AG04450 (cell line): ENCODE results near the gene EEPD1. TPM values are rescaled to one million over a fixed set of nuclear protein-coding genes. Genes with fewer than 3 reads are reported as not detected.

Experiments used
- CTCF ChIA-PET: fragments of 300-600, 350-600 bp; formaldehyde crosslinking; extraction: SDS; loops from one replicate; lab custom pipeline; 2022; ENCODE audit warnings: antibody characterized with exemption, inconsistent platforms; lab: Charles Lee
- POLR2A ChIA-PET: fragments of 350-600 bp; formaldehyde crosslinking; extraction: SDS; loops from one replicate; lab custom pipeline; 2021; ENCODE audit warnings: antibody characterized with exemption, inconsistent platforms; lab: Yijun Ruan, JAX
- DNase-seq: peaks from one replicate; pipeline ENCODE4 v3.0.0-alpha.2; 2011; ENCODE audit warnings: low read depth, low spot score
- H3K27ac ChIP-seq: one replicate; pipeline ENCODE4 v1.5.1; 2012; ENCODE audit warnings: low read depth, low read length, control low read depth
- H3K27me3 ChIP-seq: one replicate; pipeline ENCODE4 v1.6.0; 2012; ENCODE audit warnings: low read length; ENCODE audit not compliant: control insufficient read depth, insufficient read depth
- H3K4me3 ChIP-seq: 2 replicates; pipeline ENCODE4 v1.5.1; 2011; ENCODE audit warnings: mild to moderate bottlenecking, low read depth, low read length, control low read depth
- H3K9me3 ChIP-seq: 2 replicates; pipeline ENCODE4 v1.5.1; 2012; ENCODE audit warnings: low read length; ENCODE audit not compliant: control insufficient read depth, insufficient read depth
- polyA plus RNA-seq: library from polyadenylated mRNA; depleted of rRNA; stranded (reverse); fragments of >200 nt; gene quantifications from 2 replicates; pipeline ENCODE4 v1.2.3, GENCODE V29; 2011
- TF ChIP-seq, protein P1 (sequence below): IDR thresholded peaks from 2 replicates; pipeline ENCODE4 v1.5.1; 2011; ENCODE audit warnings: low read depth, low read length, control low read depth, inconsistent platforms

The EEPD1 gene
- polyA plus RNA-seq, 1 experiment, result 21.1 TPM

DNA sequence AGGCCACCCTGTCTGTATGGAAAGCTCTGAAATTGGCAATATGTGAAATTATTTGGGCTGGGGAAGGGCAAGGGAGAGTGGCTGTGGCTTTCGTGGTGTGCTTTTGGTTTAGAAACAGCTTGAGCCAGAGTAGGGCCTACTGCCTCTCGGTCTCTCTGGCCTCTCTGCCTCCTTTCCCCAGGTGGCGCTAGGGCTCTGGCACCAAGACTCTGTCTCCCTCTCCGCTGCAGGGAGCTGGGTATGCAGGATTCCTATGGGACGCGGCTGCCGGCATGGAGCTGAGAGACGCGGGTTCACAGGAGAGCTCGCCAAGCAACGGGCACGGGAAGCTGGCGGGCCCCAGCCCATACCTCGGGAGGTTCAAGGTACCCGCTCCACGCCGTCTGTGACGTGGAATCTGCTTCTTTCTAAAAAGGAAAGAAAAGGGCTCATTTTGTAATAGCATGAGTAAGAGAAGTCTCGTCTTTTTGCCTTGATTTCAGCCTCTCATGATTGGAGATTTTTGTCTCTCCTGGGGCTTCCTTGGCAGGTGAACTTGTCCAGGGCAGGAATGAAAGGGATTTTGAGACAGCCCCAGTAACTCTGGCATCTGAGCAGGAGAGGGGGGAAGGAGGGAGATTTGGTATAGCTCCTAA lies 131.5 kb downstream of the EEPD1 start:
- no peak overlapping the region for H3K27ac ChIP-seq
- TF ChIP-seq, protein P1, sequence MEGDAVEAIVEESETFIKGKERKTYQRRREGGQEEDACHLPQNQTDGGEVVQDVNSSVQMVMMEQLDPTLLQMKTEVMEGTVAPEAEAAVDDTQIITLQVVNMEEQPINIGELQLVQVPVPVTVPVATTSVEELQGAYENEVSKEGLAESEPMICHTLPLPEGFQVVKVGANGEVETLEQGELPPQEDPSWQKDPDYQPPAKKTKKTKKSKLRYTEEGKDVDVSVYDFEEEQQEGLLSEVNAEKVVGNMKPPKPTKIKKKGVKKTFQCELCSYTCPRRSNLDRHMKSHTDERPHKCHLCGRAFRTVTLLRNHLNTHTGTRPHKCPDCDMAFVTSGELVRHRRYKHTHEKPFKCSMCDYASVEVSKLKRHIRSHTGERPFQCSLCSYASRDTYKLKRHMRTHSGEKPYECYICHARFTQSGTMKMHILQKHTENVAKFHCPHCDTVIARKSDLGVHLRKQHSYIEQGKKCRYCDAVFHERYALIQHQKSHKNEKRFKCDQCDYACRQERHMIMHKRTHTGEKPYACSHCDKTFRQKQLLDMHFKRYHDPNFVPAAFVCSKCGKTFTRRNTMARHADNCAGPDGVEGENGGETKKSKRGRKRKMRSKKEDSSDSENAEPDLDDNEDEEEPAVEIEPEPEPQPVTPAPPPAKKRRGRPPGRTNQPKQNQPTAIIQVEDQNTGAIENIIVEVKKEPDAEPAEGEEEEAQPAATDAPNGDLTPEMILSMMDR, result no peak
- no peaks in the 10 kb centered on the region for H3K9me3 ChIP-seq
- no peak overlapping the region for H3K4me3 ChIP-seq
- no peaks in the 10 kb centered on the region for H3K27me3 ChIP-seq
- DNase-seq, result no peak
- ChIA-PET POLR2A (interaction anchor here (0.6 kb wide), 1 partner anchor 9 kb away, joined by 3 read pairs; no protein-coding TSS in a partner anchor), CTCF (no interaction called here)

DNA sequence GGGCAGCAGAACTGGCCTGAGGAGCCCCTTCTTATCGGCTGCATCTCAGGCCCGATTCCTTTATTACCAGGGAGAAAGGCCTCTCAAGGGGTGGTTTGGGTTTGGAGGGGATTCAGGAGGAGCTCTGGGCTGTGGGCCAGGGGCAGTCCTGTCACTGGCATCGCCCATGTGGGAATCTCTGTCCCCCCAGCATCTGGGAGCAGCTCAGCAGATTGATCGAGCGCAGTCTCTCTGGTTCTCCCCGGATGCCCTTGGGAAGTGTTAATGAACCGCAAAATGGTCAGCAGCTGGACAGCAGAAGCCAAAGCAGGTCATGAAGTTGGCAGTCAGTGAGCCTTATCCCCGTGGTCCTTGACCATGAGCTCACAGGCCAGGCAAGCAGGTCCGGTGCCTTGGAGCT lies 132.2 kb downstream of the EEPD1 start:
- DNase-seq, result no peak
- TF ChIP-seq, protein P1, result no peak

DNA sequence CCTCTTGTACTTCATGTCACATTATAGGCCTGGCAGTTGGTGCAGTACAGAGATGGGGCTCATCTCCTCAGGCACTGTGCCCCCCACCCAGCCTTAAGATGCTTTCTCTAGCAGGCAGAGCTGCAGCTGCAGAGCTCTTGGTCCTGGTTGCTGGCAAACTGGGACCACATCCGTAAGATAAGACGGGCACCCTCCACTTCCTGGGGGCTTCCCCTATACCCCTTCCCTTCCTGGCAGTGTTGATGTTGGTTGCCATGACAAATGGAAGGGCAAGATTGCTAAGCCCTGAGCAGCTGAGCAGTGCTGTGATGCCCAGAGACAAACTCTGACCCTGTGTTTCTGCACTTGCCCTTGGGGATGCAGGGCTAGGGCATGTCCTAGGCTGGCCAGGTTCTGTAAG lies 133.2 kb downstream of the EEPD1 start:
- Histone ChIP-seq H3K27ac (no peak overlapping the region), H3K9me3 (no peaks in the 10 kb centered on the region), H3K27me3 (no peaks in the 10 kb centered on the region), H3K4me3 (no peak overlapping the region)
- CTCF ChIA-PET, result interaction anchor here (0.8 kb wide), 1 partner anchor 33 kb away, joined by 3 read pairs; no protein-coding TSS in a partner anchor
- TF ChIP-seq, protein P1, result no peak
- POLR2A ChIA-PET, result no interaction called here
- DNase-seq, result no peak

More for the DNA sequence above, 132.2 kb downstream of the EEPD1 start:
- Histone ChIP-seq H3K27ac (no peak overlapping the region), H3K4me3 (no peak overlapping the region), H3K9me3 (no peaks in the 10 kb centered on the region), H3K27me3 (no peaks in the 10 kb centered on the region)
- CTCF ChIA-PET, result interaction anchor here (0.8 kb wide), 1 partner anchor 34 kb away, joined by 3 read pairs; no protein-coding TSS in a partner anchor
- POLR2A ChIA-PET, result no interaction called here

DNA sequence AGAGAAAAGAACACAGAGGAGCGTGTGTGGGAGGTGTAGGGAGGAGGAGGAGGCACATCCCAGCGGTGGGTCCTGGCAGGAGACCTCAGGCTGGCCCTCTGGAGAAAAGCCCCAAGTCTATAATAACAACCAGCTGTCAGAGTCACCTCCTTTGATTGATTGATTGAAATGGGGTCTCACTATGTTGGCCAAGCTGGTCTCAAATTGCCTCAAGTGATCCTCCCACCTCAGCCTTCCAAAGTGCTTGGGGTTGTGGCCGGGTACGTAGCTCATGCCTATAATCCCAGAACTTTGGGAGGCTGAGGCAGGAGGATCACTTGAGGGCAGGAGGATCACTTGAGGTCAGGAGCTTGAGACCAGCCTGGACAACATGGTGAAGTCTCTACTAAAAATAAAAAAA lies 133.6 kb downstream of the EEPD1 start:
- DNase-seq, result no peak
- Histone ChIP-seq H3K9me3 (no peaks in the 10 kb centered on the region), H3K27me3 (no peaks in the 10 kb centered on the region), H3K4me3 (no peak overlapping the region), H3K27ac (no peak overlapping the region)
- TF ChIP-seq, protein P1, result no peak
- POLR2A ChIA-PET, result interaction anchor here (0.6 to 0.7 kb wide), 2 partner anchors 165 to 300 kb away, joined by 4 to 7 read pairs; no protein-coding TSS in a partner anchor
- CTCF ChIA-PET, result interaction anchor here (0.7 to 7.8 kb wide), 2 partner anchors 72 to 301 kb away, joined by 4 to 69 read pairs; no protein-coding TSS in a partner anchor
